Measurements from ENCODE around the gene ACOT12.

The ACOT12 gene

GRCh38 chr5:81283976-81284375 is 110.0 kb downstream of the ACOT12 start:
- DNase-seq: no peak

Data from kidney glomerular epithelial cell (primary cell).